Mammary epithelial cell (primary cell): ENCODE data around the gene TMED10.

Experiments used
- EZH2 ChIP-seq: IDR thresholded peaks from 2 replicates; pipeline ENCODE4 v1.6.1; 2012; ENCODE audit warnings: low read length, inconsistent platforms, borderline replicate concordance
- TF ChIP-seq, protein P1 (sequence below), 2 donors: IDR thresholded peaks in 1 of 2; conservative IDR thresholded peaks in 1 of 2; 2 replicates each; pipeline ENCODE4 v1.5.1; 2011 to 2012; ENCODE audit warnings: inconsistent platforms in 2 of 2, low read length in 2 of 2, mild to moderate bottlenecking in 2 of 2, control low read depth in 1 of 2, low read depth in 1 of 2; ENCODE audit not compliant: insufficient read depth in 1 of 2; ENCODE audit errors: extremely low read depth in 1 of 2

DNA sequence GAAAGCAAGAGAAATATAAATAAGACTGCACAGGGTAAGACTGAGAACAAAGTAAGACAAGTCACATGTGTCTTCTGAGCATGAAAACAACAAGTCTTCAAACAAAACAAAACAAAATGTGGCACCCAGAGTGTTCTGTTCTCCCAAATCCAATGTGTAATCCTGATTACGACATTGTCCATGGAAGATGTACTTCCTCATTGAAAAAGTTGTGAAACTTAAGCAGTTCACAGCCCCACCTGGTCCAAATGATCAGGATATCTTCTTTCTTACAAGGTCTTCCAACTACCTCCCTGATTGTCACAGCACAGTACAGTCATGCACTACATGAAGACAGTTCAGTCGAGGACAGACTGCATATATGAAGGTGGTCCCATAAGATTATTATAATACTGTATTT lies 26.3 kb downstream of the TMED10 start:
- TF ChIP-seq, protein P1, sequence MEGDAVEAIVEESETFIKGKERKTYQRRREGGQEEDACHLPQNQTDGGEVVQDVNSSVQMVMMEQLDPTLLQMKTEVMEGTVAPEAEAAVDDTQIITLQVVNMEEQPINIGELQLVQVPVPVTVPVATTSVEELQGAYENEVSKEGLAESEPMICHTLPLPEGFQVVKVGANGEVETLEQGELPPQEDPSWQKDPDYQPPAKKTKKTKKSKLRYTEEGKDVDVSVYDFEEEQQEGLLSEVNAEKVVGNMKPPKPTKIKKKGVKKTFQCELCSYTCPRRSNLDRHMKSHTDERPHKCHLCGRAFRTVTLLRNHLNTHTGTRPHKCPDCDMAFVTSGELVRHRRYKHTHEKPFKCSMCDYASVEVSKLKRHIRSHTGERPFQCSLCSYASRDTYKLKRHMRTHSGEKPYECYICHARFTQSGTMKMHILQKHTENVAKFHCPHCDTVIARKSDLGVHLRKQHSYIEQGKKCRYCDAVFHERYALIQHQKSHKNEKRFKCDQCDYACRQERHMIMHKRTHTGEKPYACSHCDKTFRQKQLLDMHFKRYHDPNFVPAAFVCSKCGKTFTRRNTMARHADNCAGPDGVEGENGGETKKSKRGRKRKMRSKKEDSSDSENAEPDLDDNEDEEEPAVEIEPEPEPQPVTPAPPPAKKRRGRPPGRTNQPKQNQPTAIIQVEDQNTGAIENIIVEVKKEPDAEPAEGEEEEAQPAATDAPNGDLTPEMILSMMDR (conservative IDR thresholded peaks at IDR 0.05 in 1 of 2, IDR thresholded peaks at IDR 0.05 in 1 of 2; ENCODE audit: extremely low read depth in 1 of 2, insufficient read depth in 1 of 2, low read depth in 1 of 2, low read length in 2 of 2): no peak
- TF ChIP-seq EZH2: no peak
